AG09319 (cell line): ENCODE measurements around the gene COTL1.
"Not testable (repeated sequence)": the region's sequence is repeated elsewhere in the genome, so short reads cannot be mapped to it uniquely, and the experiment has no call there.

Experiments
- DNase-seq: peaks from one replicate; pipeline ENCODE4 v3.0.0-alpha.2; 2010; ENCODE audit warnings: low read depth; ENCODE audit errors: extremely low read depth
- TF ChIP-seq, protein P1 (sequence below): IDR thresholded peaks from 2 replicates; pipeline ENCODE4 v1.5.1; 2011; ENCODE audit warnings: low read depth, mild to moderate bottlenecking, inconsistent platforms, low read length, moderate library complexity

The COTL1 gene

DNA sequence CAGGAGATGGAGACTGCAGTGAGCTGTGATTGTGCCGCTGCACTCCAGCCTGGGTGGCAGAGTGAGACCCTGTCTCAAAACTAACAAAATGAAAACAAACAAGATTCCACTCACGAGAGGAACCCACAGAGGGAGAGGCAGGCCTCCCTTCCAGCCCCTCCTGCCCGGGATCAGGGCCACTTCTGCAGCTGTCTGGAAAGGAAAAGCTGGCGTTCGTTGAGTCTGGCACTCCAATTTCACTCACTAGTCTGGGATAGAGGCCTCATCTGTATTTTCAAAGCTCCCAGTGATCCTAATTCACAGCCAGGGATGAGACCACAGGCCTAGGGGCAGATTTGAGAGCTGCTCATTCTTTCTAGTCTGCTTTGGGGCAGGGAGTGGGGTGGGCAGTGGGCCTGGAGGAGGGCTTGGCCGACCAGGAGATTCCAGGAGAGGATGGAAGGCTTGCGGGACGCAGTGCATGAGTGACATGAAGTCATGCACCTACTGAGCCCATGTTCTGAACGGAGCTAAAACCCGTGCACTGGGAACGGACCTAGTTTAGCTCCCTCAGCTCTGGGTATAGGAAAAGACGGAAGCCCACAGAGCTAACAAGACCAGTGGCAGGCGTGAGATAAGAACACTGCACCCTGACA, 54.0 kb downstream of the COTL1 start:
- TF ChIP-seq, protein P1, sequence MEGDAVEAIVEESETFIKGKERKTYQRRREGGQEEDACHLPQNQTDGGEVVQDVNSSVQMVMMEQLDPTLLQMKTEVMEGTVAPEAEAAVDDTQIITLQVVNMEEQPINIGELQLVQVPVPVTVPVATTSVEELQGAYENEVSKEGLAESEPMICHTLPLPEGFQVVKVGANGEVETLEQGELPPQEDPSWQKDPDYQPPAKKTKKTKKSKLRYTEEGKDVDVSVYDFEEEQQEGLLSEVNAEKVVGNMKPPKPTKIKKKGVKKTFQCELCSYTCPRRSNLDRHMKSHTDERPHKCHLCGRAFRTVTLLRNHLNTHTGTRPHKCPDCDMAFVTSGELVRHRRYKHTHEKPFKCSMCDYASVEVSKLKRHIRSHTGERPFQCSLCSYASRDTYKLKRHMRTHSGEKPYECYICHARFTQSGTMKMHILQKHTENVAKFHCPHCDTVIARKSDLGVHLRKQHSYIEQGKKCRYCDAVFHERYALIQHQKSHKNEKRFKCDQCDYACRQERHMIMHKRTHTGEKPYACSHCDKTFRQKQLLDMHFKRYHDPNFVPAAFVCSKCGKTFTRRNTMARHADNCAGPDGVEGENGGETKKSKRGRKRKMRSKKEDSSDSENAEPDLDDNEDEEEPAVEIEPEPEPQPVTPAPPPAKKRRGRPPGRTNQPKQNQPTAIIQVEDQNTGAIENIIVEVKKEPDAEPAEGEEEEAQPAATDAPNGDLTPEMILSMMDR = no peak
- DNase-seq = no peak

DNA sequence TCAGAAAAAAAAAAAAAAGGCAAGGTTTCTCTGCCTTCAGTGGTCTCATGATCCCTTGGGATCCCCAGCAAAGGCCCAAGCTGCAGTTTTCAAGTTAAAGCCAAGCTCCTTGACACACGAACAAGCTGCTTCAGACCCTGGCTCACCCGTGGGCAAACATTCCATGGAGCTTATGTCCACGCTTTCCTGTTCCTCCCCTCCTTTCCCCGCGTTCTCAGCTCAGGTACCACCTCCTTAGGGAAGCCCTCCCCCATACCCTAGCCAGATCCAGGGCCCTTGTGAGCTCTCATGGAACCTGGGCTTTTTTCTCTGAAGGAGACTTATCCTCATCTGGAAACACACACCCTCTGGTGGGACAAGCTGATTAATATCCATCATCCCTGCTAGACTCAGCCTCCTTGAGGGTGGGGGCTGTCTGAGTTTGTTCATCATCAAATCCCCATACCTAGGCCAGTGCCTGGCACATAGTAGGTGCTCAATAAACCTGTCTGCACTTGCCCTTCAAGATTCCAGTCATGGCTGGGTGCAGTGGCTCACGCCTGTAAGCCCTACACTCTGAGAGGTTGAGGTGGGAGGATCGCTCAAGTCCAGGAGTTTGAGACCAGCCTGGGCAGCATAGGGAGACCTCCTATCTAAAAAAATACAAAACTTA, 54.7 kb downstream of the COTL1 start:
- TF ChIP-seq, protein P1 = no peak
- no peak for DNase-seq

DNA sequence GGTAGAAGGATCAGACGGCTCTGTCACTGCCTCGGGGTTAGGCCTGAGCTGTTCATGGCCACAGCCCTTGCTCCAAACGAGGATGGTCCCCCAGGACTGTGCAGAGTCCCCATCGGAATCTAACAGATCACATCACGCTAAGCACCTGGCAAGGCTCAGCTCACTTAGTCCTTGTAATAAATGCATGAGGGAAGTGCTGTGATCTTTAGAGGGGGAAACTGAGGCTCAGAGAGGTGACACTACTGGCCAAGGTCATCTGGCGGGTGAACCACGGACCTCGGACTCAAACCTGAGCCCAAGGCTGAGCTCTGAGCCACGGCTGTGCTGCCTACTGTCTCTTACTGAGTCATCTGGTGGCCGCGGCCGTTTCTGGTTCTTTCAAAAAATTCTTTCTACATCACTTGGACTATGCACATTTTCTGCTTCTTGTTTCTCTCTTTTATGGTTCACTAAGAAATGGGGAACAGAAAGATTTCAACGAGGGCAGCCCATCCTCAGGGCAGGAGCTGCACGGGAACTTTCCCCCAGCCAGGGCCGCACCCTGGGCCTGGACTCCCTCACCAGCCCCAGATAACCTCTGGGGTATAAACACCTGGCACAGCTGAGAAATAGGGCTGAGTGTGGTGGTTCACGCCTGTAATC, 55.6 kb downstream of the COTL1 start:
- TF ChIP-seq, protein P1 = no peak

DNA sequence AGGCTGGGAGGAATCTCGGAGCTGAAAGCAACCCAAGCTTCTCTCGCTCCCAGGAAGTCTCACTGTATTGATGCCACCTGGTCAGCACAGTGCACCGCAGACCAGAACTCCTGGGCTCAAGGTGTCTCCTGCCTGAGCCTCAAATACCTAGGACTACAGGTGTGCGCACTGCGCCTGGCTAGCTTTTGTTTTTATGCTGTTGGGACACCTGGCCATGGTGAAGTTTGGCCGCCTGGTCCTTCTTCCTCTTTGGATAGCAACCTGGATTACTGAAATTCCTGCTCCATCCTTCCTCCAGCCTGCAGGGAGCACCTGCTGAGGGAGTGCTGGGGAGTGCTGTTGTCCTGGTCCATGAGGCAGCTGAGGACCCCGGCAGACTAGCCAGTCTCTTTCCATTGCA, 56.6 kb downstream of the COTL1 start:
- TF ChIP-seq, protein P1 = no peak
- no peak for DNase-seq

More for the DNA sequence above, 55.6 kb downstream of the COTL1 start:
- no peak for DNase-seq

DNA sequence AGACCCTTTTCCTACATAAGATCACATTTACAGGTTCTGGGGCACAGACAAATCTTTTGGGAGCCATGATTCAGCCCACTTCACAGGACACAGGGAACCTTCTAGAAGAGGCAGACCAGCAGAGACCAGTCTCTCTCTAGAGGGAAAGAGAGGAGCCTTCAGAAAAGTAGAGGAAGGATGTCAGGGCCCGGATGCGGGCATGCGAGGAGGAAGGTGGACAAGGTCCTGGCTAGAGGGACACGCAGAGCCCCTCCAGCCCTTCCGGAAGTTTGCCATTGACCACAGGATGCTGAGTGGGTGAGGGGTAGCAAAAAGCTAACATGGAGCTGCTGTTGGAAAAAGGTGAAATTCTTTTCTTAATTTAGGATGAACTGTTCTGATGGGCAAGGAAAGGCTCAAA, 57.6 kb downstream of the COTL1 start:
- DNase-seq = no peak
- TF ChIP-seq, protein P1 = no peak

DNA sequence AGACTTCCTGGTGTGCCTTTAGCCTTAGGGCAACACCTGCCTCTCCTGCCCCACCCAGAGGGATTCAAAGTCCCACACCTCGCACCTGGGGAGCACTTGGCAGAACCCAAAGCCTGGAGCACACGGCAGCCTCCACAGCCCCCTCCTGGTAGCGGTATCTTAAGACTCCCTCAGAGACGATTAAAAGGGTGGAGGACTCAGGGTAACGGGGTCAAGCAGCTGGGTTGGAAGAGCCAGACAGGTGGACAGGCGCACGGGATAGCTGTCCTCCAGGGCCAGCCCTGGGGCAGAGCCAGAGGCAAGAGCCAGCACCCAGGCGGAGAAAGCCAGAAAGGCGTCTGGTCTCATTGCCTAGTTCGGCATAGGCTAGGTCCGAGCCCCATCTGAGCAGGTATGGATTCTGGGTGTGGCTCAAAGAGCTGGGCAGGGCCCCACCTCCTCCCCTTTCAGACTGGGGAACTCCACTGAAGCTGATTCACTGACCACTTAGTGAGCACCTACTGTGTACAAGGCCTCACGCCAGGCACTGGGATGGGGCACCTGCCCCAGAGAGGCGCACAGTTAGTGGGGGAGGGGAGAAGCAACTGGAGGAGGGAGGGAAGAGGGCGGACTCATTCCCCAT, 58.5 kb downstream of the COTL1 start:
- TF ChIP-seq, protein P1 = no peak
- no peak for DNase-seq

DNA sequence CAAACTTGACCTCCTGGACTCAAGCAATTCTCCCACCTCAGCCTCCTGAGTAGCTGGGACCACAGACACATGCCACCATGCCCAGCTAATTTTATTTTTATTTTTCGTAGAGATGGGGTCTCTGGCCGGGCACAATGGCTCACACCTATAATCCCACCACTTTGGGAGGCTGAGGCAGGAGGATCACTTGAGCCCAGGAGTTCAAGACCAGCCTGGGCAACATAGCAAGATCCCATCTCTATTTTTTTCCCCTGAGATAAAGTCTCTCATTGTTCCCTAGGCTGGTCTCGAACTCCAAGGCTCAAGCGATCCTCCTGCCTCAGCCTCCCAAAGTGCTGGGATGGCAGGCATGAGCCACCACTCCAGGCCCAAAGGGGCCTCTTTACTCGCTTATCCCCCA, 59.0 kb downstream of the COTL1 start:
- DNase-seq = not testable (repeated sequence)
